ENCODE results near the gene MRPL14. TPM values are rescaled to one million over a fixed set of nuclear protein-coding genes. Genes with fewer than 3 reads are reported as not detected.

Gene MRPL14
- total and polyA plus RNA-seq, 9 of the 15 experiments (the other 6 are each of a cell fraction or from before 2014, with no cell fraction given), result 126 to 424 (median 165) TPM

DNA sequence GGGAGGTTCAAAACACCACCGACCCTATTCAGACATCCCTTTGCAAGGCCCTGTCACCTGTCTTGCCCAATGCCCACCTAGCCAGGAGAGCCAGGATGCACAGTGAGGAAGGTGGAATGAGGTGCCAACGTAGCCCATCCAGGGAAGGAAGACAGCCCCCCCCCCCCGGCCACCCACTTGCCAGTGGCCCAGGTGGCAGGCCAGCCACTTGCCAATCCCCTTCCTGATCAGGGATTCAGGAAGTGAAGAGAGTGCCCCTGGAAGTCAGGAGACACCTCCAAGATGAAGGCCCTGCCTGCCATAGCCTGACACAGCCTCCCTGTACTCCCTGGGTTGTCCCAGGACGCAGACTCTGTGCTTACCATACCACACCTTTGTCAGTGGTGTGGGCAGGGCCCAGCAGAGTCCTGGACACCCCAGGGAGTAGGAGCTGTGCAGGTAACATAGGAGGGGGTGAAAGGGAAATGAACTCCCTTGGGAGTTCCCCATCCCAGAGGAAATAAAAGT lies 54.7 kb downstream of the MRPL14 start (continued):
- TF ChIP-seq, protein P1, sequence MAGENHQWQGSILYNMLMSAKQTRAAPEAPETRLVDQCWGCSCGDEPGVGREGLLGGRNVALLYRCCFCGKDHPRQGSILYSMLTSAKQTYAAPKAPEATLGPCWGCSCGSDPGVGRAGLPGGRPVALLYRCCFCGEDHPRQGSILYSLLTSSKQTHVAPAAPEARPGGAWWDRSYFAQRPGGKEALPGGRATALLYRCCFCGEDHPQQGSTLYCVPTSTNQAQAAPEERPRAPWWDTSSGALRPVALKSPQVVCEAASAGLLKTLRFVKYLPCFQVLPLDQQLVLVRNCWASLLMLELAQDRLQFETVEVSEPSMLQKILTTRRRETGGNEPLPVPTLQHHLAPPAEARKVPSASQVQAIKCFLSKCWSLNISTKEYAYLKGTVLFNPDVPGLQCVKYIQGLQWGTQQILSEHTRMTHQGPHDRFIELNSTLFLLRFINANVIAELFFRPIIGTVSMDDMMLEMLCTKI (IDR thresholded peaks at IDR 0.05; ENCODE audit: partially characterized antibody), result no peak
- TF ChIP-seq MYC (IDR thresholded peaks at IDR 0.05; ENCODE audit: low read depth, low read length), result no peak
- TF ChIP-seq MYC (CRISPR knock-in tag; IDR thresholded peaks at IDR 0.05; ENCODE audit: borderline replicate concordance, low read depth), result no peak
- TF ChIP-seq, protein P2, sequence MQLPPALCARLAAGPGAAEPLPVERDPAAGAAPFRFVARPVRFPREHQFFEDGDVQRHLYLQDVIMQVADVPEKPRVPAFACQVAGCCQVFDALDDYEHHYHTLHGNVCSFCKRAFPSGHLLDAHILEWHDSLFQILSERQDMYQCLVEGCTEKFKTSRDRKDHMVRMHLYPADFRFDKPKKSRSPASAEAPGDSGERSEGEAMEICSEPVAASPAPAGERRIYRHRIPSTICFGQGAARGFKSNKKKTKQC (CRISPR knock-in tag; IDR thresholded peaks at IDR 0.05), result 0 out of 2 replicates have a peak, but pooled peaks have one; percentile 27
- peak; percentile 32; the same call in 1 of the 2 replicates for TF ChIP-seq ELF4 (CRISPR knock-in tag; IDR thresholded peaks at IDR 0.05)
- TF ChIP-seq ZSCAN32 (CRISPR knock-in tag; IDR thresholded peaks at IDR 0.05), result peak; percentile 24; the same call in 1 of the 2 replicates
- TF ChIP-seq, protein P3, sequence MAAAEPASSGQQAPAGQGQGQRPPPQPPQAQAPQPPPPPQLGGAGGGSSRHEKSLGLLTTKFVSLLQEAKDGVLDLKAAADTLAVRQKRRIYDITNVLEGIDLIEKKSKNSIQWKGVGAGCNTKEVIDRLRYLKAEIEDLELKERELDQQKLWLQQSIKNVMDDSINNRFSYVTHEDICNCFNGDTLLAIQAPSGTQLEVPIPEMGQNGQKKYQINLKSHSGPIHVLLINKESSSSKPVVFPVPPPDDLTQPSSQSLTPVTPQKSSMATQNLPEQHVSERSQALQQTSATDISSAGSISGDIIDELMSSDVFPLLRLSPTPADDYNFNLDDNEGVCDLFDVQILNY (CRISPR knock-in tag; IDR thresholded peaks at IDR 0.05), result no peak
- no peak for TF ChIP-seq MYNN (IDR thresholded peaks at IDR 0.05)
- TF ChIP-seq MYNN (CRISPR knock-in tag; IDR thresholded peaks at IDR 0.05), result no peak
- no peak for TF ChIP-seq CBX2 (IDR thresholded peaks at IDR 0.05; ENCODE audit: insufficient read depth, low read length, poor library complexity, severe bottlenecking)
- TF ChIP-seq, protein P4, sequence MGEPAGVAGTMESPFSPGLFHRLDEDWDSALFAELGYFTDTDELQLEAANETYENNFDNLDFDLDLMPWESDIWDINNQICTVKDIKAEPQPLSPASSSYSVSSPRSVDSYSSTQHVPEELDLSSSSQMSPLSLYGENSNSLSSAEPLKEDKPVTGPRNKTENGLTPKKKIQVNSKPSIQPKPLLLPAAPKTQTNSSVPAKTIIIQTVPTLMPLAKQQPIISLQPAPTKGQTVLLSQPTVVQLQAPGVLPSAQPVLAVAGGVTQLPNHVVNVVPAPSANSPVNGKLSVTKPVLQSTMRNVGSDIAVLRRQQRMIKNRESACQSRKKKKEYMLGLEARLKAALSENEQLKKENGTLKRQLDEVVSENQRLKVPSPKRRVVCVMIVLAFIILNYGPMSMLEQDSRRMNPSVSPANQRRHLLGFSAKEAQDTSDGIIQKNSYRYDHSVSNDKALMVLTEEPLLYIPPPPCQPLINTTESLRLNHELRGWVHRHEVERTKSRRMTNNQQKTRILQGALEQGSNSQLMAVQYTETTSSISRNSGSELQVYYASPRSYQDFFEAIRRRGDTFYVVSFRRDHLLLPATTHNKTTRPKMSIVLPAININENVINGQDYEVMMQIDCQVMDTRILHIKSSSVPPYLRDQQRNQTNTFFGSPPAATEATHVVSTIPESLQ (CRISPR knock-in tag; IDR thresholded peaks at IDR 0.05), result no peak
- peak; percentile 47; the same call in 1 of the 2 replicates for TF ChIP-seq ZNF583 (CRISPR knock-in tag; IDR thresholded peaks at IDR 0.05)
- no peak for TF ChIP-seq KLF1 (tag; IDR thresholded peaks at IDR 0.05)
- peak; percentile 13; the same call in 1 of the 2 replicates for TF ChIP-seq KLF6 (CRISPR knock-in tag; IDR thresholded peaks at IDR 0.05; ENCODE audit: borderline replicate concordance)
- TF ChIP-seq ZNF589 (CRISPR knock-in tag; IDR thresholded peaks at IDR 0.05; ENCODE audit: low read depth), result peak; percentile 63; the same call in 1 of the 2 replicates
- peak; percentile 20; the same call in 1 of the 2 replicates for TF ChIP-seq GTF2E2 (tag; IDR thresholded peaks at IDR 0.05)
- TF ChIP-seq ELF2 (CRISPR knock-in tag; IDR thresholded peaks at IDR 0.05), result peak; percentile 24; the same call in 1 of the 2 replicates
- 0 out of 2 replicates have a peak, but pooled peaks have one; percentile 78 for TF ChIP-seq ZC3H4 (CRISPR knock-in tag; IDR thresholded peaks at IDR 0.05; ENCODE audit: borderline replicate concordance)
- no peak for TF ChIP-seq PML (IDR thresholded peaks at IDR 0.05; ENCODE audit: low read length)
- TF ChIP-seq SPI1 (IDR thresholded peaks at IDR 0.05; ENCODE audit: borderline replicate concordance, low read depth, low read length), result 0 out of 2 replicates have a peak, but pooled peaks have one; percentile 2
- 0 out of 2 replicates have a peak, but pooled peaks have one; percentile 31 for TF ChIP-seq BACH1 (tag; IDR thresholded peaks at IDR 0.05)
- TF ChIP-seq, protein P5, sequence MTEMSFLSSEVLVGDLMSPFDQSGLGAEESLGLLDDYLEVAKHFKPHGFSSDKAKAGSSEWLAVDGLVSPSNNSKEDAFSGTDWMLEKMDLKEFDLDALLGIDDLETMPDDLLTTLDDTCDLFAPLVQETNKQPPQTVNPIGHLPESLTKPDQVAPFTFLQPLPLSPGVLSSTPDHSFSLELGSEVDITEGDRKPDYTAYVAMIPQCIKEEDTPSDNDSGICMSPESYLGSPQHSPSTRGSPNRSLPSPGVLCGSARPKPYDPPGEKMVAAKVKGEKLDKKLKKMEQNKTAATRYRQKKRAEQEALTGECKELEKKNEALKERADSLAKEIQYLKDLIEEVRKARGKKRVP (CRISPR knock-in tag; IDR thresholded peaks at IDR 0.05), result 0 out of 2 replicates have a peak, but pooled peaks have one; percentile 61
- TF ChIP-seq HSF4 (CRISPR knock-in tag; IDR thresholded peaks at IDR 0.05; ENCODE audit: borderline replicate concordance), result no peak

Measured in K562 (cell line).